Lower leg skin (tissue), 3 donors: ENCODE measurements around the gene AHCYL2.

Source experiments
- POLR2A ChIP-seq, 2 donors: fragments of 450-650 bp; IDR thresholded peaks; one replicate each; pipeline ENCODE4 v1.6.1; 2016 to 2017; ENCODE audit warnings: antibody characterized with exemption in 2 of 2, mild to moderate bottlenecking in 1 of 2, moderate library complexity in 1 of 2
- TF ChIP-seq, protein P1 (sequence below), 3 donors: fragments of 450-650 bp; IDR thresholded peaks; one replicate each; pipeline ENCODE4 v1.5.1; 2016; ENCODE audit warnings: antibody characterized with exemption in 3 of 3, mild to moderate bottlenecking in 3 of 3, moderate library complexity in 2 of 3

DNA sequence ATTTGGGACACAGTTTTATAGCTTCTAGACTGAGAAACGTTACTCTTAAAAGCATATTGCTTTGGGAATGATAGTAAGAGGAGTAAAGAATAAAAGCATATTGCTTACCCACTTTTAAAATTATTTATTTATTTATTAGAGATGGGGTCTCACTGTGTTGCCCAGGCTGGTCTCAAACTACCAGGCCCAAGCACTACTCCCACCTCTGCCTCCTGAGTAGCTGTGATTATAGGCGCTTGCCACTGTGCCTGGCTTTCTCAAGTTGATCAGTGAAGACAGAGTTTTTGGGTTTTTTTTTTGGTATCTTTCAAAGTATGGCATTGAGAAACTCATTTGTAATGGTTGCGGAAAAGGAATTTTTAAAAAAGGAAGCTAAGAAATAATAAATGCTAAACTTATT lies 68.0 kb downstream of the AHCYL2 start:
- TF ChIP-seq POLR2A (IDR thresholded peaks at IDR 0.05): no peak
- TF ChIP-seq, protein P1, sequence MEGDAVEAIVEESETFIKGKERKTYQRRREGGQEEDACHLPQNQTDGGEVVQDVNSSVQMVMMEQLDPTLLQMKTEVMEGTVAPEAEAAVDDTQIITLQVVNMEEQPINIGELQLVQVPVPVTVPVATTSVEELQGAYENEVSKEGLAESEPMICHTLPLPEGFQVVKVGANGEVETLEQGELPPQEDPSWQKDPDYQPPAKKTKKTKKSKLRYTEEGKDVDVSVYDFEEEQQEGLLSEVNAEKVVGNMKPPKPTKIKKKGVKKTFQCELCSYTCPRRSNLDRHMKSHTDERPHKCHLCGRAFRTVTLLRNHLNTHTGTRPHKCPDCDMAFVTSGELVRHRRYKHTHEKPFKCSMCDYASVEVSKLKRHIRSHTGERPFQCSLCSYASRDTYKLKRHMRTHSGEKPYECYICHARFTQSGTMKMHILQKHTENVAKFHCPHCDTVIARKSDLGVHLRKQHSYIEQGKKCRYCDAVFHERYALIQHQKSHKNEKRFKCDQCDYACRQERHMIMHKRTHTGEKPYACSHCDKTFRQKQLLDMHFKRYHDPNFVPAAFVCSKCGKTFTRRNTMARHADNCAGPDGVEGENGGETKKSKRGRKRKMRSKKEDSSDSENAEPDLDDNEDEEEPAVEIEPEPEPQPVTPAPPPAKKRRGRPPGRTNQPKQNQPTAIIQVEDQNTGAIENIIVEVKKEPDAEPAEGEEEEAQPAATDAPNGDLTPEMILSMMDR (IDR thresholded peaks at IDR 0.05): no peak
